ENCODE results near the gene TDG.
"Not testable (repeated sequence)": the region's sequence is repeated elsewhere in the genome, so short reads cannot be mapped to it uniquely, and the experiment has no call there.

TDG gene

DNA sequence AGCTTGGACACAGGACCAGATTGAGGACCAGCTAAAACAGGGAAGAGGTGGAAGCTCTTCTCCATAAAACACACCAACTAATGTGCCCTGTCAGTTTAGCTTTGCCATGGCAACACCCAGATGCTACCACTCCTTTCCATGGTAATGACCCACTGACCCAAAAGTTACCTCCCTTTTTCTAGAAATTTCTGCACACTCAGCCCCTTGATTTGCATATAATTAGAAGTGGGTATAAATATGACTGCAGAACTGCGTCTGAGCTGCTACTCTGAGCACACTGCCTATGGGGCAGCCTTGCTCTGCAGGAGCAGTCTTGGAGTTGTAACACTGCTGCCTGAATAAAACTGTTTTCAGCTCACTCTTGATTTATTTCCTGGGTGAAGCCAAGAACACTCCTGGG is 3.2 kb upstream of the TDG start:
- no peak for DNase-seq

DNA sequence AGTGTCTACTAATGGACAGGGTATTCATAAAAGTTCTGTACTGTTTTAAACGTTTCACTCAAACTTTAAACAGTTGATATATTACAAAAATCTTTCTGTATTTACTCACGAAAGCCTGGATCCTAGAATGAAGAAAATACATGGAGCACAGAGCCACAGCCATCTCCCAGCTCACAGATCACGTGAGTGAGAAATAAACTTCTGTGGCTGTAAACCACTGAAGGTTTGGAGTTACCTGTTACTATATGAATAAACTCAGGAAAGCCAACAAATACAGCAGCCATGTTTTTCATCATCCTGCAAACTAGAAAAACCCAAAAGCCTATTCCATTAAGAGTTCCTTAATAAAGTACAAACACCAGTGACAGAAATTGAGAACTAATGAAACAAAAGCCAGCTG is 867 bp upstream of the TDG start:
- no peak for DNase-seq

DNA sequence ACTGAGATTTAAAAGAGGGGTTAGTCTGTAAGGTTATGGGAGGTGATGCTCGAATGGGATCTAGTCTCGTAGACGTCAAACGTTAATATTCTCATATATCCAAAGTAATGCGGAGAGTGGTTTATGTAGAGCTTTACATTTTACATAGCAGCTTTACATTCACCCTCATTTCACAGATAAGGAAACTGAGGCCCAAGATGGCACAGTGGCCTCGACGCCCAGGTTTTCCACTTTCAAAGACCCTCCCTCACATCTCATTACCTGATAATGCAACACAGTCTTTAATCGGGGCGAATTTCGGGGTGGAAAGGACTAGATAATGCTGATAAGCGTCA is 450 bp upstream of the TDG start:
- DNase-seq = no peak

DNA sequence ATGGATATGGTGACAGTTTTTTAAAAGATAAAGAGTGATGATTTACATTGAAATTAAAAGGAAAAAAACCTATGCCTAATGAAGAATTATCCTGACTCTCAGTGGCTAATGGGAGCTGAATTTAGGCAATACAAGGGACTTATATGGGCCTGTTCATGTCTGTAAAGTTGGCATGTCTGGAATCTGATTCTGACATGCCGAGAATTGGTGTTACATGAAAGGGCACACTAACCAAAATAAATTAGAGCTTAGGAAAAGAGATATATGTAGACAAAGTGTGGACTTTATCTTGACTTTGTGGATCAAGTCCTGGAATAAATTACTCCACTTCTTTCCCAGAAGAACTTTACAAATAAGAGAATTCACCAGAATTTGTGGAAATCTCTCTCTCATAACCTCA is 1.1 kb downstream of the TDG start:
- DNase-seq = no peak

DNA sequence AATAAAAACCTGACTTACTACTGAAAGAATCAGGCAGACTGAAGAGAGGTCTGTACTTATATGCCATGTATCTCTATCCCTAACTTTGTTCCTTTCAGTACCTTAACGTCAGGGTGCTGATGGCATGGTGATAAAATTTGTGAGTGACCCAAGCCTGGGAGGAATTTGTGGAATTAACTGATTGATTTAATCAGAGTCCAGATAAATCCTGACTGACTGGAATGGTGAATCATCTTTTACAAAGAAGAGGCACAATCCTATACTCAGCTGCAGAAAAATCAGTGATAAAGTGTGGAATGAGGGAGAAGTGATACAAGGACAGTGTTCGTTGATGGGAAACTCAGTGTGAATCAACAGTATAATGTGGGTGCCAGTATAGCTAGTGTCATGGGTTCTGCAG is 3.7 kb downstream of the TDG start:
- no peak for DNase-seq

DNA sequence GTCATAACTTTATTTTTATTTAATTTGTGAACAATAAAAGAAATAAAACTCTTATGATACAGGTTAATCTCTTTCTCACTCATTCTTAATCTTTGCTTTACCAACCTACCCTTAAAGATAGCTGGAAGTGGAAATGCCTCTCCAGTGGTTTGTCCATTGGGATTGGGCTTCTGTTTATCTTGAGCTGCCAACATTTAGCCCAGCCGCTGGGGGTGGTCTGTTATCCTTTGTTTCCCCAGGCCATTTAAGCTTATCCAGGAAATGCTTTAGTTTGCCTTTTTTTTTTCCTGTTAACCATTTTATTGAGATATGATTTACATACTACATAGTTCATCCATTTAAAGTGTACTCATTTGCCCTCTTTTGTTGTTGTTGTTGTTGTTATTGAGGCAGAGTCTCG is 8.2 kb downstream of the TDG start:
- DNase-seq = no peak

DNA sequence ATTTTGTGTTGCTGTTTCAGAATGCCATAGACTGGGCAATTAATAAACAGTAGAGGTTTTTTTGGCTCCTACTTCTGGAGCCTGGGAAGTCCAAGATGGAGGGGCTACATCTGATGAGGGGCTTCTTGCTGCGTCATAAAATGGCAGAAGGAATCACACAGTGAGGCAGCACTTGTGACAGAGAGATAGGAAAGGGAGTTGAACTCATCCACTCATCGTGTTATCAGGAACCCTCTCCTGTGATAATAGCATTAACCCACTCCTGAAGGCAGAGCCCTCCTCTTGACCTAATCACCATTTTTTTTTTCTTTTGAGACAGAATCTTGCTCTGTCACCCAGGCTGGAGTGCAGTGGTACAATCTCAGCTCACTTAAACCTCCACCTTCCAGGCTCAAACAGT is 9.7 kb downstream of the TDG start:
- no peak for DNase-seq

DNA sequence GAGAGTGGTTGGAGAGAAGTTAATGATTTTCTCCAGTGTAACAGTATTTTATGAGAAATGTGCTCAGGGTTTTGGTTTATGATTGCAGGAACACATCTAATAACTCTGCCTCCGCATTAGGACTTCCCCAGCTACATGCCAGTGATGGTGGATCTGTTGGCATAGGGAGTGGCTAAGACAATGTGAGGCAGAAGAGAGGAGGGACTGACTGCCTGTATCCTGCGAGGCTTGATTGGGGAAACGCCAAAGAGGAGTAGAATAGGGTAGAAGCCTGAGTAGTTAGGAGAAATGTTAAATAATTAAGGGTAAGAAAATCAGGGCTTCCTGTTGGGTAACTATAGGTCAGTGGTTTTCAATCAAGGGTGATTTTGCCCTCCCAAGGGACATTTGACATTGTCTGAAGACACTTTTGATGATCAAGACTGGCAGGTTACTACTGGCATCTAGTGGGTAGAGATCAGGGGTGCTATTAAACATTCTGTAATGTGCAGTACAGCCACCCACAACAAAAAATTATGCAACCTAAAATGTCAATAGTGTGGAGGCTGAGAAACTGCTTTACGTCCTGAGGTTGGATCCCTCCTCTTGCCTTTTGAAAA is 12.8 kb downstream of the TDG start:
- DNase-seq = no peak

DNA sequence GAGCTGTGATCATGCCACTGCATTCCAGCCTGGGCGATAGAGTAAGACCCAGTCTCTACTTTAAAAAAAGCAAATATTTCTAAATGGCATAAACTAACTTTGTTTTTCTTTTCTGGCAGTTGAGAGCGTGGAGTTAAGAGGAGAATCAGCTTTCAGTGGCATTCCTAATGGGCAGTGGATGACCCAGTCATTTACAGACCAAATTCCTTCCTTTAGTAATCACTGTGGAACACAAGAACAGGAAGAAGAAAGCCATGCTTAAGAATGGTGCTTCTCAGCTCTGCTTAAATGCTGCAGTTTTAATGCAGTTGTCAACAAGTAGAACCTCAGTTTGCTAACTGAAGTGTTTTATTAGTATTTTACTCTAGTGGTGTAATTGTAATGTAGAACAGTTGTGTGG is 21.2 kb downstream of the TDG start:
- DNase-seq = no peak

DNA sequence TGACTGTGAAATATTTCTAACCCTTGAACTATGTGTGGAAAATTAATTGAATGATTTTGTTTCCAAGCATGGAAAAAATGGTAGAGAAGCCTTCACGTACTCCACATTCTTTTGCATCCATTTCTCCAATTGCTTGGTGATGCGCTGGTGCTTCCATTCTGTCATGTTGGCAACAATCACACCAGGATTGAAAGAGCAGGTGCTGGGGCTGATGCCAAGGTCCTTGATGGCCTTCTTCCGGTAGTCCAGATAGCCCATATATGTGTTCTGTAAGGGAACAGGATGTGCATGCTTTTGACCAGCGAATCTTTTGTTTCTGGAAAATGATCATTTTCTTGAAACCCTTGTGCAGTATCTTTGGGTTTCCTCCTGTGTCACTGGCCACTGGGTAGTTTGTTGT is 28.6 kb downstream of the TDG start:
- DNase-seq = no peak

DNA sequence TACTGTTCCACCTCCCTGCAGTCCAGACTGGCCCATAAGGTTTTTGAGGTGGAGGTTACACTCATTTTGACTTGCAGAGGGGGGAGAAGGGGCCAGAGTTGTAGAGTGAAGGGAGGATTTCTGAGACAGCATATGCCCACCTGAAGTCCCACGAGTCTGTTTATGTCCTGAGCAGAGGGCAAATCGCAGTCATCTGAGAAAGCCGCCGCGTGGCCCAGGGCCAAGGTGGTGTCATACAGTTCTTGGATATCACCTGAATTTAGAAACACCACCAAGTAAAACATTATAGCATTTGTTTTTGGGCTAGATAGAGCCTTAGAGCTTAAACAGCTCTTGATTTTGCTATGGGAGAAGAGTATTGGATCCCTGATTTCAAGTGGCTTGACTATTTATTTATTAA is 30.9 kb downstream of the TDG start:
- DNase-seq = no peak

DNA sequence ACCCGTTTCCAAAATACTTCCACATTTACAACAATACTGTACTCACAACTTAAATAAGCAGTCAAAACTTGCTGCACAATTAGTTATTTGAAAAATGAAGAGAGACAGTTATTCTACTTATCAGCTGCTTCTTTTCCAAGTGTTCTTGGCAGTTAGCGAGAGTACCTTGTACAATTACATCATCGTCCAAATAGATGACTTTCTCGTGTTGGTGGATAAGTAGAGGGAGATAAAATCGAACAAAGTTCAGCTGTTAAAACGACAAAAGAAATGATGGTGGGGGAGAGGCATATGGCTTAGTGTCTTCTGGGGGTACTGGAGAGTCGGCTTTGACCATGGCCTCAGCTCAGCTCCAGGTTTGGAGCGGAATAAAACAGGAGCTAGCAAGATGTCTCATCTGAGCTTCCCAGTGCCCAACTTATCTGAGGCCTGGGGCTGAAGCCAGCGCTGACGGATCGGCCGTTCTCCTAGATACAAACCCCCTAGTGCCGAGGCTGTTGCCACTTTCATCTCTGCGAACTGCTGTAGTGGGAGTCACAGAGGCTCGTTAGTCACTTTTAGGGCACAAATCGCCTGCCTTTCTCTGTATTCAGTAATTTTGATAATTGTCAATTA is 31.7 kb downstream of the TDG start:
- no peak for DNase-seq

DNA sequence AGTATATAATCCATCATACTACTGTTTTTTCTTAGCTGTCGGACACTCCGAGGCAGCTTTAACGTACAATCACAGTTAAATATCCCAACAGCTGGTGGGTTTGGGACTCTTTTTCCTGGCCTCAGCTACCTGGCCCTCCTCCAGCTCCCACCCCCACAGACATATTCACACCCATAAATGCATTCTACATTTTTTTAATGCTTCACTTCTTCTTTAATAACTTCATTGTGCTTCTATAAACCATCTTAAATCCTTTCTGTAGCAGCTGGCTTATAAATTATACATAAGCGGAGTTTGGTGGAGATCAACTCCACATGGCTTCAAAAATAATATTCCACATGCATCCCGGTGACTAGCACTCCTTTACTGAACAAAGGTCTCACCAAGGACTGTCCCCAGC is 33.3 kb downstream of the TDG start:
- DNase-seq = no peak

DNA sequence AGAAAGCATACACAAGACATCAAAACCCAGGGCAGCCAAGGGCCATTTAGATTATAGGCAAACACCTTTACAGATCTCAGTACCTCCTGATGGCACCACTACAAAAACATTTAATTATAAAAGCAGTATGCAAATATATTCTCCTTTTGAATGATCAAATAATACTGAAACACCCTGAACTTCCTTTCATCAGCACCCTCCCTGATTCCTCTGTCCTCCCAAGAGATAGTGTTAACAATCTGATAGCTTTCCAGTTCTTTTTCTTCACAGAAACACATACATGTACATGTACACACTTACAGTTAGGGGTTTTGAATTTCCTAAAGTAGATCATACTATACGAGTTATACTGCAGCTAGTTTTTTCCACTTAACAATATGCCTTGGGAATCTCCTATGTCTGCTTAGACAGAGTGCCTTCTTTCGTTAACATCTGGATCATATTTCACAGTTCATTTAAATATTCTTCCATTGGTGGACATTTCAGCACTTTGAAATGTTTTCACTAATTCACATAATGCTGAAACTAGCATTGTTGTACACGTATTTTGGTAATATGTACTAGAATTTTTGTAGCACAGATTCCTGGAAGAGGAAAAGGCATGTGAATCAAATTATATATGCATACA is 35.2 kb downstream of the TDG start:
- no peak for DNase-seq

DNA sequence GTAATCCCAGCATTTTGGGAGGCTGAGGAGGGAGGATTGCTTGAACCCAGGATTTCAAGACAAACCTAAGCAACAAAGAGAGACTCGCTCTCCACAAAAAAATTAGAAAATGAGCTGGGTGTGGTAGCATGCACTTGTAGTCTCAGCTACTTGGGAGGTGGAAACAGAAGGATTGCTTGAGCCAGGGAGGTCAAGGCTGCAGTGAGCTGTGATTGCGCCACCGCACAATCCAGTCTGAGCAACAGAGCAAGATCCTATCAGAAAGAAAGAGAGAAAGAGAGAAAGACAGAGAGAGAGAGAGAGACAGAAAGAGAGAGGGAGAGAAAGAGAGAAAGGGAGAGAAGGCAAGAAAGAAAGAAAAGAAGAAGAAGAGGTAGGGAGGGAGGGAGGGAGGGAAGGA is 37.0 kb downstream of the TDG start:
- DNase-seq = no peak

DNA sequence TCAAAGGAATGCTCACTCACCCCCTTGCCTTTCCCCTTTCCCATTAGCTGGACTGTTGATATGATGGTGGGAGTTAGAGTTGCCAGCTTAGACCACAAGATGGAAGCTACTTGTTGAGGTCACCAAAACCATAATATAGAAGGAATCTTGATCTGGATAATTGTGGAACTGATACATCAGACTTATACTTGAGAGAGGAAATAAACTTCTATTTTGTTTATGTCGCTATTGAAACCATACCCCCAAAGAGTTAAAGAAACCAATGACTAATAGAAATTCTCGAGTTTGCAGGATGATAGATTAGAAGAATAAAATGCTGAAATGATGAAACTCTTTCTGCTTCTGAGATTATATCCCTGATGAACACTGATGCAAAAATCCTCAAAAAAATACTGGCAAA is 37.9 kb downstream of the TDG start:
- DNase-seq = no peak

DNA sequence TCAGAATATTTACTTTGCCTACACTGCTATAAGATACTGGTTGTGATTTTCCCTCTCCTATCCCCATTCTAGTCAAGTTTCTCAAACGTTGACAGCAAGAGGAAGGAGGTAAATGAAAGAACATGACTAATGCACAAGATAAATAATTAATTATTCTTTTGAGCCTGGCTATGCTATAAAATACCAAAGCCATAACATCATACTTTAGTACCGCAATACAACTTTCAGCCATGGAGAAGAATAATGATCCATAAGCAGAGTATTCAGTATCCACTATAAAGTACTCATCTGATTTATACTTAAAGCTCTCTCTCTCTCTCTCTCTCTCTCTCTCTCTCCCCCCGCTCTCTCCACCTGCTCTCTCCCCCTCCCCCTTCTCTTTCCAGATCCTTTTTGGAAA is 41.3 kb downstream of the TDG start:
- no peak for DNase-seq

DNA sequence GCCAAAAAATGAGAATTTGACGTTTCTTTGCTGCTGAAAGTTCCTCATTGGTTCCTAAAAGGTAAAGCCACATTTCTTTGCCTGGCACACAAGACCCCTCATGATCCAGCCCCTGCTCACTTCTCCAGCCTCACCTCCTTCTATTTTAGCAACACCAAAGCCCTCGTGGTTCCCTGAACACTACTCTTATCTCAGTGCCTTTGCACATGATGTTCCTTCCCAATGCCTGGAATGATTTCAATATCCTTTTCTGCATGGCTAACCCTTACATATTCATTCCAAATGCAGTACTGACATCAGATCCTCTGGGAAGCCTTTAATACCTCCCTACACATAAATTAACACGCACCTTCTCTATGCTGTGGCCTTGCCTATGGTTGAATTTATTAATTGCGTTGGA is 44.4 kb downstream of the TDG start:
- DNase-seq = no peak

DNA sequence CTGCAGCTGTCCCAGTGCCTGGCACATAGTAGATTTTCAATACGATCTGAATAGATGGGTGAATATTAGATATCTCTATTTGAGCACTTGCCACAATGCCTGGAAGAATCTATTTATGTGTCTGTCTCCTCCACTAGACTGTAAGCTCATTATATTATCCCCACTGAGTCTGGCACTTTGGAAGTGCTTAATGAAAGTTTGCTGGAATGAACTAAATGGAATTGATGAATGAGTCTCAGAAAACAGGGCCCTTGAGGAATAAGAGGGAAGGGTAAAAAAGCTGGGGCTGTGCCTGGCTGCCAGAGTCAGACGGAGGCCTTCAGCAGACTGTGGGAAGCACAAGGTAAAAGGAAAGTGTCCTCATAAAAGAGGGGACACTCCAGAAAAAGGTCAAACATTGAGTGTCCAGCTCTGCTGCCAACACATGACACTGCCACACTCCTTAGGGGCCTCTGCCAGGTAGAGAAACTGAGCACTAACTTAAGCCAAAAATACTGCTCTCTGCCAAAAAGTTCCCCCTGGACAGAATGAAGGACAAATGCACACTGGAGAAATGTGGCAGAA is 45.0 kb downstream of the TDG start:
- no peak for DNase-seq

DNA sequence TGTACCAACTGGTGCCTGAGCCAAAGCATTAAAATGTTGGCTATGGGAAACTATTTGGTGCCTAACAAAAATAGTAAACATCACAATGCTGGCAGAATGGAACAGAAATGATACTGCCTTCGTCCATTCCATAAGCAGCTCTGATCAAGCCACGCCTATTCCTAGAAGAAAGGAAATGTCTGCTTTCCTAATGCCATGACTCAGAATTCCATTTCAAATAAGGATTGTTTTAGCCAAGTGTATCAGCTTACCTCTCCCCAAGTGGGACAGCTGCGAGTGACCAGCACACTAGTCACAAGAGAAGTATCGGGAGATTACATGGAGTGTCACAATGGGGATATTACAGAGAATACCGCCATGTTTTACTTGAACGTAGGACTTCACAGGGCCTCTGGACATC is 45.6 kb downstream of the TDG start:
- DNase-seq = no peak

DNA sequence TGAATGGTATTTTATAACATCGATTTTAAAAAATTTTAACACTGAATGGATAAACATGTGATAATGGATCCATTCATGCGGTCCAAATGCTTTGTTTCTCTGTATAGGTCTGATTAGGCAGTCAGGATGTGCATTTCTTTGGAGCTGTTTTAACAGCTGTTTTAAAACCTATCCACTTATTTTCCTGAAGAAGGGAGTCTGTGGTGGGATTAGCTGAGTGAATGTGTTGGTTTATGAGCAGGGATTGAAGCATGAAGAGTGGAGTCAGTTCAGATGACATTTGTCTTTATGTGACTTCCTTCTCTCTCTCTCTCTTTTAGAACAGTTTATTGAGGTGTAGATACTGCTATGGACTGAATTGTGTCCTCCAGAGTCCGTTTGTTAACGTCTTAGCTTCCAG is 46.7 kb downstream of the TDG start:
- DNase-seq = no peak

DNA sequence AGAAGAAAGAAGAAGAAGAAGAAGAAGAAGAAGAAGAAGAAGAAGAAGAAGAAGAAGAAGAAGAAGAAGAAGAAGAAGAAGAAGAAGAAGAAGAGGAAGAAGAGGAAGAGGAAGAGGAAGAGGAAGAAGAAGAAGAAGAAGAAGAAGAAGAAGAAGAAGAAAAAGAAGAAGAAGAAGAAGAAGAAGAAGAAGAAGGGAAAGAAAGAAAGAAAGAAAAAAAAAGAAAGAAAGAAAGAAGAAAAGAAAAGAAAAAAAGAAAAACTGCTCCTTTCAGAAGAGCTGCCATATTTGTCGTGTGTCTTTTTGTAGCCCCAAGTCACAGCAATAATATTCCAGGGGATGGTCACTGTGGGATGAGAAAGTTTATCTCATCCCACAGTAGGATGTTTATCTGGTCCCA is 56.2 kb downstream of the TDG start:
- DNase-seq = not testable (repeated sequence)

DNA sequence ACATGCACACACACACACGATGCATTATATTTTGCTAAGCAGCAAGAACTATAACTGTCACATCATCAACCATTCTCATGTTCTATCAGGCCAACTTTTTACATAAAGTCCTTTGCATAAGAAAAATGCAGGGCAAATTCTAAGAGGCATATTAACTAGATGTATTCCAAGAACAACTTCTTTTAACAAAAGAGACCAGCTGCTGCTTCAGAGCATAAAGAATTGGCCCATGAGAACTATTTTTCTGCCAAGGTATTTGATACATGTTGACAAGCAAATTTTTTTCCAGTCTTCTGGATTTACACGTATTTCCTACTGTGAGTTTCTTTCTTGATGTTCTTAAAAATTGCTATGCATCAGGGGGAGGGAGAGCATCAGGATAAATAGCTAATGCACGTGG is 57.1 kb downstream of the TDG start:
- DNase-seq = no peak

DNA sequence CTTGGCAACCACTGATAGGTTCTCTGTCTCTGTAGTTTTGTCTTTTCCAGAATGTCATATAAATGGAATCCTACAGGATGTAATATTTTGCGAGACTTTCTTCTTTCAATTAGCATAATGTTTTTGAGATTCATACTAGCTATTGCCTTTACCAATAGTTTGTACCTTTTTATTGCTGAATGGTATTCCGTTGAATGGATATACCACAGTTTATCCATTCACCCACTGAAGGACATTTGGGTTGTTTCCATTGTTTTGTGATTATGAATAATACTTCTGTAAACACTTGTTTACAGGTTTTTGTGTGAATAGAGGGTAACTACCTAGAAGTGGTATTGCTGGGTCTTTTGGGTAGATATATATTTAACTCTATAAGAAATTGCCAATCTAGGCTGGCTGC is 58.0 kb downstream of the TDG start:
- DNase-seq = no peak

DNA sequence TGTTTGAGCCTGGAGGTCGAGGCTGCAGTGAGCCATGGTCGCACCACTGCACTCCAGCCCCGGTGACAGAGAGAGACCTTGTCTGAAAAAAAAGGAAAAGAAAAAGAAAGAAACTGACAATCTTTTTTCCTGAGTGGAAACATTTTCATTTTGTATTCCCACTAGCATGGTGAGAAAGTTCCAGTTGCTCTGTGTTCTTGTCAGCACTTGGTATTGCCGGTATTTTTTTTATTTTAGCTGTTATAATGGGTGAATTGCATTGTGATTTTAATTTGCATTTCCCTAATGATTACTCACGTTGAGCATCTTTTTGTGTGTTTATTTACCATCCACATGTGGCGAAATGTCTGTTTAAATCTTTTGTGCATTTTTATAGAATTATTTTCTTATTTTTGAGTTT is 58.7 kb downstream of the TDG start:
- no peak for DNase-seq
